HG02571 (cell line): ENCODE data around the gene PRR23C.

Experiments used
- ATAC-seq: cut with Tn5 transposase; IDR thresholded peaks from one replicate; pipeline ENCODE4 v1.9.1; 2021; ENCODE audit warnings: mild to moderate bottlenecking, moderate library complexity; ENCODE audit not compliant: unreplicated experiment

The PRR23C gene

DNA sequence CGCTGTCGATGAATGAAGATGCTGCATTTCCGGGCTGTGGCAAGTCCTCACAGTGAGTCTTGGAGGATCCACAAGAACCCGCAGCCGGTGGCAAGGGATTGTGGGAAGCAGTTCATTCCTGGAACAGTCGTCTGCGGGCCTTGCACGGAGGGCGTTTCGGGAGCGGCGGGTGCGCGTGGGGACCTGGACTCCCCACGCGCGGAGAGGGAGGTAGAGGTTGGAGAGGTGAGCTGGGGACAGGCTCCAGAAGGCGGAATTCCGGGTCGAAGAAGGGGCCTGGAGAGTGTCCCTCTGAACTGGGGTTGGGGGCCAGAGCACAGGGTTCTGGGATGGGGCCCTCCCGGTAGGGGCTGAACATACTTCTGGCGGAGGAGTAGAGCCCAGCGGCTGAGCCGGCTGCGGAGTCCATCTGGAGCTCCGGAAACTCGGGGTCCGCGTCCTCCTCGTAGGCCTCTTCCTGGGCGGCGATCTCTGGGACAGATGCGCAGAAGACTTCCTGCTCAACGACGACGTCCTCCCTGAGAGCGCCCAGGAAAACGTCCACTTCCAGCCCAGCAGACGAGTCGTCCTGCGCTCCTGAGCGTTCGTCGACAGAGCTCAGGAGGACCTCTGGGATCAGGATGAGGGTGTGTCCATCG is 39.2 kb downstream of the PRR23C start:
- no peak for ATAC-seq

DNA sequence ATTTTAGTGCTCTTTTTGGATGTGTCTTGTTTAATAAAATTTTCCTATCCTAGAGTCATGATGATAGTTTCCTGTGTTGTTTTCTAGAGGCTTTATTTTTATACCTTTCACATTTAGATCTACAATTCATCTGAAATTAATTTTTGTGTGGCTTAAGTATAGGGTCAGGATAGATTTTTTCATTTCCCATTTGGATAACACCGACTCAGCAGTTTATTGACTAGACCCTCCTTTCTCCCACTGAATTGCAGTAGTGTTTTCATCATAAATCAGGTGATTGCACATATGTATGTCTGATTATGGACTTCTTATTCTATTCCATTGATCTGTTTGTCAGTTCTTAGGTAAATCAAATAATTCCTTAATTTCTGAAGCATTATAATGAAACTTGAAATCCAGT is 49.0 kb downstream of the PRR23C start:
- ATAC-seq: no peak
